IgD-negative memory B cell (primary cell): ENCODE data around the gene GOSR2. TPM values are rescaled to one million over a fixed set of nuclear protein-coding genes. Genes with fewer than 3 reads are reported as not detected.
"Not testable (repeated sequence)": the region's sequence is repeated elsewhere in the genome, so short reads cannot be mapped to it uniquely, and the experiment has no call there.

Source experiments
- H3K27ac Mint-ChIP-seq, 3 donors: one replicate each; pipeline ENCODE4 v1.8.0; 2020 to 2022; ENCODE audit warnings: mild to moderate bottlenecking in 3 of 3, mixed read lengths in 3 of 3, moderate library complexity in 1 of 3
- H3K27me3 Mint-ChIP-seq: one replicate; pipeline ENCODE4 v1.8.0; 2021; ENCODE audit warnings: mixed read lengths
- H3K36me3 Mint-ChIP-seq: one replicate; pipeline ENCODE4 v1.8.0; 2020; ENCODE audit warnings: mild to moderate bottlenecking, mixed read lengths
- H3K4me1 Mint-ChIP-seq, 3 donors: one replicate each; pipeline ENCODE4 v1.8.0; 2020 to 2022; ENCODE audit warnings: mixed read lengths in 3 of 3, mild to moderate bottlenecking in 1 of 3
- H3K4me3 Mint-ChIP-seq, 4 donors: one replicate each; pipeline ENCODE4 v1.8.0; 2020 to 2022; ENCODE audit warnings: mild to moderate bottlenecking in 4 of 4, mixed read lengths in 4 of 4, moderate library complexity in 3 of 4
- H3K9me3 Mint-ChIP-seq, 3 donors: one replicate each; pipeline ENCODE4 v1.8.0; 2020 to 2021; ENCODE audit warnings: mixed read lengths in 3 of 3, mild to moderate bottlenecking in 1 of 3
- polyA plus RNA-seq: library from polyadenylated mRNA; unstranded; fragments of 300-500 nt; fragmentation: Illumina TruSeq; gene quantifications from one replicate; pipeline ENCODE4 v1.2.3, GENCODE V29; 2021

Gene GOSR2
- polyA plus RNA-seq, 1 donor from 2014 or later = 49.2 TPM

- H3K27me3 Mint-ChIP-seq = peaks cover 4% of the 10 kb centered on the region
- H3K9me3 Mint-ChIP-seq = peaks cover 0 to 1% (median 1%) of the 10 kb centered on the region in 3 donors
- no peak overlapping the region for H3K4me3 Mint-ChIP-seq
- H3K27ac Mint-ChIP-seq = peak overlapping the region in 1 of 3 donors; percentile 62
- H3K36me3 Mint-ChIP-seq = peaks cover 8% of the 10 kb centered on the region
- no peaks in the 10 kb centered on the region for H3K4me1 Mint-ChIP-seq
These were observed 28.1 kb downstream of the GOSR2 start for GRCh38 chr17:46950997-46951621.

- peak overlapping the region in 1 of 3 donors; percentile 62 for H3K27ac Mint-ChIP-seq
- no peak overlapping the region for H3K4me3 Mint-ChIP-seq
These were observed 28.7 kb downstream of the GOSR2 start for GRCh38 chr17:46951706-46952105.

GRCh38 chr17:46952115-46952514, 29.2 kb downstream of the GOSR2 start:
- H3K9me3 Mint-ChIP-seq = peaks cover 0 to 1% (median 1%) of the 10 kb centered on the region in 3 donors
- H3K27me3 Mint-ChIP-seq = peaks cover 5% of the 10 kb centered on the region
- H3K27ac Mint-ChIP-seq = no peak overlapping the region
- no peak overlapping the region for H3K4me3 Mint-ChIP-seq
- peaks cover 11% of the 10 kb centered on the region for H3K36me3 Mint-ChIP-seq
- no peaks in the 10 kb centered on the region for H3K4me1 Mint-ChIP-seq

More at GRCh38 chr17:46951706-46952105, 28.7 kb downstream of the GOSR2 start:
- Mint-ChIP-seq H3K27me3 (peaks cover 4% of the 10 kb centered on the region), H3K9me3 (peaks cover 0 to 1% (median 1%) of the 10 kb centered on the region in 3 donors), H3K36me3 (peaks cover 11% of the 10 kb centered on the region), H3K4me1 (no peaks in the 10 kb centered on the region)

GRCh38 chr17:46953191-46953590, 30.2 kb downstream of the GOSR2 start:
- not testable (repeated sequence) for H3K9me3 Mint-ChIP-seq, H3K4me3 Mint-ChIP-seq, H3K27me3 Mint-ChIP-seq, H3K27ac Mint-ChIP-seq, H3K4me1 Mint-ChIP-seq
- peaks cover 11% of the 10 kb centered on the region for H3K36me3 Mint-ChIP-seq

GRCh38 chr17:46958041-46958591, 35.2 kb downstream of the GOSR2 start:
- Mint-ChIP-seq H3K27ac (peak overlapping the region in 1 of 3 donors; percentile 32), H3K27me3 (peaks cover 10% of the 10 kb centered on the region), H3K4me1 (peaks cover 0 to 2% (median 0%) of the 10 kb centered on the region in 3 donors), H3K36me3 (peaks cover 11% of the 10 kb centered on the region), H3K9me3 (peaks cover 0 to 6% (median 3%) of the 10 kb centered on the region in 3 donors), H3K4me3 (no peak overlapping the region)

- Mint-ChIP-seq H3K4me1 (peaks cover 0 to 2% (median 0%) of the 10 kb centered on the region in 3 donors), H3K27me3 (peaks cover 12% of the 10 kb centered on the region), H3K4me3 (no peak overlapping the region), H3K9me3 (peaks cover 0 to 6% (median 3%) of the 10 kb centered on the region in 3 donors), H3K36me3 (peaks cover 11% of the 10 kb centered on the region), H3K27ac (no peak overlapping the region)
These were observed 37.2 kb downstream of the GOSR2 start for GRCh38 chr17:46960152-46960551.

GRCh38 chr17:46962374-46962790, 39.4 kb downstream of the GOSR2 start:
- peaks cover 16% of the 10 kb centered on the region for H3K27me3 Mint-ChIP-seq
- no peak overlapping the region for H3K27ac Mint-ChIP-seq
- H3K4me1 Mint-ChIP-seq = peaks cover 0 to 2% (median 2%) of the 10 kb centered on the region in 3 donors
- peaks cover 0 to 6% (median 1%) of the 10 kb centered on the region in 3 donors for H3K9me3 Mint-ChIP-seq
- H3K36me3 Mint-ChIP-seq = peaks cover 6% of the 10 kb centered on the region
- no peak overlapping the region for H3K4me3 Mint-ChIP-seq

GRCh38 chr17:46963571-46963970, 40.6 kb downstream of the GOSR2 start:
- Mint-ChIP-seq H3K4me3 (no peak overlapping the region), H3K36me3 (peaks cover 8% of the 10 kb centered on the region)

GRCh38 chr17:46964315-46965265, 41.6 kb downstream of the GOSR2 start:
- Mint-ChIP-seq H3K9me3 (peaks cover 0 to 6% (median 1%) of the 10 kb centered on the region in 3 donors), H3K27me3 (peaks cover 11% of the 10 kb centered on the region), H3K4me3 (no peak overlapping the region), H3K36me3 (peaks cover 8% of the 10 kb centered on the region), H3K27ac (no peak overlapping the region), H3K4me1 (peaks cover 0 to 2% (median 2%) of the 10 kb centered on the region in 3 donors)

More at GRCh38 chr17:46963571-46963970, 40.6 kb downstream of the GOSR2 start:
- H3K27ac Mint-ChIP-seq = no peak overlapping the region
- peaks cover 0 to 6% (median 1%) of the 10 kb centered on the region in 3 donors for H3K9me3 Mint-ChIP-seq
- peaks cover 14% of the 10 kb centered on the region for H3K27me3 Mint-ChIP-seq
- H3K4me1 Mint-ChIP-seq = peaks cover 0 to 2% (median 2%) of the 10 kb centered on the region in 3 donors

GRCh38 chr17:46968224-46968834, 45.4 kb downstream of the GOSR2 start:
- Mint-ChIP-seq H3K4me1 (peaks cover 0 to 2% (median 0%) of the 10 kb centered on the region in 3 donors), H3K27me3 (peaks cover 13% of the 10 kb centered on the region), H3K4me3 (no peak overlapping the region), H3K27ac (no peak overlapping the region), H3K36me3 (peaks cover 11% of the 10 kb centered on the region), H3K9me3 (no peaks in the 10 kb centered on the region)

- H3K4me1 Mint-ChIP-seq = peaks cover 0 to 2% (median 0%) of the 10 kb centered on the region in 3 donors
- no peak overlapping the region for H3K27ac Mint-ChIP-seq
- H3K4me3 Mint-ChIP-seq = no peak overlapping the region
- H3K36me3 Mint-ChIP-seq = peaks cover 12% of the 10 kb centered on the region
- peaks cover 12% of the 10 kb centered on the region for H3K27me3 Mint-ChIP-seq
- H3K9me3 Mint-ChIP-seq = no peaks in the 10 kb centered on the region
These were observed 45.9 kb downstream of the GOSR2 start for GRCh38 chr17:46968896-46969295.

- H3K36me3 Mint-ChIP-seq = peaks cover 13% of the 10 kb centered on the region
- H3K4me3 Mint-ChIP-seq = no peak overlapping the region
- H3K9me3 Mint-ChIP-seq = no peaks in the 10 kb centered on the region
- peaks cover 0 to 2% (median 0%) of the 10 kb centered on the region in 3 donors for H3K4me1 Mint-ChIP-seq
- no peak overlapping the region for H3K27ac Mint-ChIP-seq
- peaks cover 14% of the 10 kb centered on the region for H3K27me3 Mint-ChIP-seq
These were observed 48.8 kb downstream of the GOSR2 start for GRCh38 chr17:46971647-46972300.

- peaks cover 12% of the 10 kb centered on the region for H3K36me3 Mint-ChIP-seq
- no peak overlapping the region for H3K27ac Mint-ChIP-seq
- peaks cover 0 to under 1% (median 0%) of the 10 kb centered on the region in 3 donors for H3K4me1 Mint-ChIP-seq
- no peaks in the 10 kb centered on the region for H3K9me3 Mint-ChIP-seq
- H3K4me3 Mint-ChIP-seq = no peak overlapping the region
- H3K27me3 Mint-ChIP-seq = peaks cover 18% of the 10 kb centered on the region
These were observed 49.4 kb downstream of the GOSR2 start for GRCh38 chr17:46972346-46972745.

GRCh38 chr17:46974086-46974485, 51.1 kb downstream of the GOSR2 start:
- peaks cover 27% of the 10 kb centered on the region for H3K27me3 Mint-ChIP-seq
- H3K4me1 Mint-ChIP-seq = peaks cover 3 to 4% (median 3%) of the 10 kb centered on the region in 3 donors
- no peaks in the 10 kb centered on the region for H3K9me3 Mint-ChIP-seq
- H3K4me3 Mint-ChIP-seq = peak overlapping the region in 1 of 4 donors; percentile 71
- peaks cover 10% of the 10 kb centered on the region for H3K36me3 Mint-ChIP-seq
- H3K27ac Mint-ChIP-seq = peak overlapping the region in 1 of 3 donors; percentile 13
